Right lobe of liver (tissue), 6 donors: ENCODE measurements around the gene OR56A3. TPM values are rescaled to one million over a fixed set of nuclear protein-coding genes. Genes with fewer than 3 reads are reported as not detected.

Source experiments
- ATAC-seq, 4 donors: fragments of 200-7000 bp; cut with Tn5 transposase; one replicate each; pipeline ENCODE4 v1.9.1; 2020; ENCODE audit warnings: mild to moderate bottlenecking in 4 of 4, moderate library complexity in 4 of 4
- DNase-seq, 3 donors: peaks; one replicate each; pipeline ENCODE4 v3.0.0-alpha.2; 2020
- H3K27ac ChIP-seq, 3 donors: fragments of 200-600 bp; one replicate each; pipeline ENCODE4 v1.8.0; 2022
- H3K27me3 ChIP-seq, 2 donors: fragments of 200-600 bp; one replicate each; pipeline ENCODE4 v1.8.0; 2022
- H3K36me3 ChIP-seq, 4 donors: fragments of 200-600 bp; sonication (generic) in 1 of 4; one replicate each; pipeline versions ENCODE4 v1.5.1 to v1.8.0; 2017 to 2022; ENCODE audit warnings: control low read depth in 1 of 4
- H3K4me1 ChIP-seq, 4 donors: fragments of 200-600 bp; sonication (generic) in 1 of 4; one replicate each; pipeline versions ENCODE4 v1.5.1 to v1.8.0; 2017 to 2022; ENCODE audit warnings: control low read depth in 1 of 4
- H3K4me3 ChIP-seq, 3 donors: fragments of 200-600 bp; one replicate each; pipeline ENCODE4 v1.8.0; 2022
- H3K9me3 ChIP-seq, 4 donors: fragments of 200-600 bp; sonication (generic) in 1 of 4; one replicate each; pipeline versions ENCODE4 v1.5.1 to v1.8.0; 2017 to 2022; ENCODE audit warnings: control low read depth in 1 of 4
- POLR2A ChIP-seq: fragments of 450-650 bp; IDR thresholded peaks from one replicate; pipeline ENCODE4 v1.6.1; 2017; ENCODE audit warnings: antibody characterized with exemption, mild to moderate bottlenecking
- WGBS: methylation state at CpG from one replicate; pipeline ENCODE4 v1.1.6; 2018; ENCODE audit warnings: low coverage, low lambda C conversion rate; ENCODE audit not compliant: insufficient coverage; ENCODE audit errors: missing lambda C conversion rate; 5-methylcytosine and 5-hydroxymethylcytosine counted together
- intact Hi-C, 2 donors: fragments of 100-400 bp; cut with DNase I; formaldehyde crosslinking; loops; one replicate each; pipeline versions ENCODE4 v1.11.2 to v1.14.1; 2022
- long read RNA-seq: library from polyadenylated mRNA; unstranded; transcript quantifications from one replicate; pipeline ENCODE4 v2.0.0, GENCODE V29; 2019
- total RNA-seq, 6 experiments: library from RNA; depleted of rRNA in 2 of 6; stranded (reverse); fragments of >200 nt in 2 of 6; fragmentation: NEBNext Ultra II Directional in 3 of 6; extraction: Animal tissue kit (Norgen Biotek cat#: 25700) in 3 of 6; gene quantifications; one replicate each; pipeline versions ENCODE4 v1.1.0 to v1.2.4, GENCODE V29; 2016 to 2023
- TF ChIP-seq, protein P1 (sequence below), 4 donors: fragments of 200-600 bp in 3 of 4; fragments of 450-650 bp in 1 of 4; IDR thresholded peaks; one replicate each; pipeline versions ENCODE4 v1.5.1 to v1.8.0; 2016 to 2022; ENCODE audit warnings: antibody characterized with exemption in 4 of 4, mild to moderate bottlenecking in 2 of 4
- donor health status: DM: no; HTN: yes; CAD: no.
- donor health status: DM: no; HTN: no; CAD: no.
- donor health status: DM: no; HTN: no; CAD: no.
- donor health status: DM: no; HTN: yes; CAD: no.
- donor health status: DM: no; HTN: yes; CAD: no.

Gene OR56A3, protein sequence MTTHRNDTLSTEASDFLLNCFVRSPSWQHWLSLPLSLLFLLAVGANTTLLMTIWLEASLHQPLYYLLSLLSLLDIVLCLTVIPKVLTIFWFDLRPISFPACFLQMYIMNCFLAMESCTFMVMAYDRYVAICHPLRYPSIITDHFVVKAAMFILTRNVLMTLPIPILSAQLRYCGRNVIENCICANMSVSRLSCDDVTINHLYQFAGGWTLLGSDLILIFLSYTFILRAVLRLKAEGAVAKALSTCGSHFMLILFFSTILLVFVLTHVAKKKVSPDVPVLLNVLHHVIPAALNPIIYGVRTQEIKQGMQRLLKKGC
- not detected for total RNA-seq
- long read RNA-seq: 0 reads

DNA sequence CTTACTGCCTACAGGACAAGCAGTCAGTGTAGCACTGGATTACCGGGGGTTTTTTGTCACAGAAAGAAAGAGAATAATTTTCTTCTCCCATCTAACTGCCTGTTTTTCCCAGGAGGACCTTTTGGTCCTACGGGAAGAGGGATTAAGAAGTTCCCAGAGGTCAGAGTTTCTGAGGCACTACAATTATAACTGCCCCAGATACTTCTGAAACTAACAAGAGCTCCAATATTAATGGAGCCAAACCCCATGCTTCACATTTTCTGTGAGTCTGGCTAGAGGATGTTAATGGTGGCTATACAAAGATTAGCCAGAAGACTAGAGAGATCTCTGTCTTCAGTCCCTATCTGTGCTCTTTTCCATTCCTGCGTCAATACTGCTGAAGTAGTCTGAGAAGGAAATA is at the start of gene OR56A3:
TSS of gene OR56A3 (plus strand) at position 301 of the 400 bp plus-strand sequence. CDS start 5,096 bp downstream, outside the sequence.
- intact Hi-C loops: no loop called here
- TF ChIP-seq POLR2A: no peak
- TF ChIP-seq, protein P1, sequence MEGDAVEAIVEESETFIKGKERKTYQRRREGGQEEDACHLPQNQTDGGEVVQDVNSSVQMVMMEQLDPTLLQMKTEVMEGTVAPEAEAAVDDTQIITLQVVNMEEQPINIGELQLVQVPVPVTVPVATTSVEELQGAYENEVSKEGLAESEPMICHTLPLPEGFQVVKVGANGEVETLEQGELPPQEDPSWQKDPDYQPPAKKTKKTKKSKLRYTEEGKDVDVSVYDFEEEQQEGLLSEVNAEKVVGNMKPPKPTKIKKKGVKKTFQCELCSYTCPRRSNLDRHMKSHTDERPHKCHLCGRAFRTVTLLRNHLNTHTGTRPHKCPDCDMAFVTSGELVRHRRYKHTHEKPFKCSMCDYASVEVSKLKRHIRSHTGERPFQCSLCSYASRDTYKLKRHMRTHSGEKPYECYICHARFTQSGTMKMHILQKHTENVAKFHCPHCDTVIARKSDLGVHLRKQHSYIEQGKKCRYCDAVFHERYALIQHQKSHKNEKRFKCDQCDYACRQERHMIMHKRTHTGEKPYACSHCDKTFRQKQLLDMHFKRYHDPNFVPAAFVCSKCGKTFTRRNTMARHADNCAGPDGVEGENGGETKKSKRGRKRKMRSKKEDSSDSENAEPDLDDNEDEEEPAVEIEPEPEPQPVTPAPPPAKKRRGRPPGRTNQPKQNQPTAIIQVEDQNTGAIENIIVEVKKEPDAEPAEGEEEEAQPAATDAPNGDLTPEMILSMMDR (IDR thresholded peaks at IDR 0.05): no peak
- Histone ChIP-seq H3K4me3 (no peak within 1 kb of the TSS), H3K36me3 (no peaks in the 10 kb centered on the region), H3K9me3 (no peaks in the 10 kb centered on the region), H3K27ac (no peak within 1 kb of the TSS), H3K27me3 (no peaks in the 10 kb centered on the region), H3K4me1 (no peaks in the 10 kb centered on the region)
- 64% methylated on average over 2 of the region's 3 CpGs for WGBS
- DNase-seq: no peak
- ATAC-seq: no peak

DNA sequence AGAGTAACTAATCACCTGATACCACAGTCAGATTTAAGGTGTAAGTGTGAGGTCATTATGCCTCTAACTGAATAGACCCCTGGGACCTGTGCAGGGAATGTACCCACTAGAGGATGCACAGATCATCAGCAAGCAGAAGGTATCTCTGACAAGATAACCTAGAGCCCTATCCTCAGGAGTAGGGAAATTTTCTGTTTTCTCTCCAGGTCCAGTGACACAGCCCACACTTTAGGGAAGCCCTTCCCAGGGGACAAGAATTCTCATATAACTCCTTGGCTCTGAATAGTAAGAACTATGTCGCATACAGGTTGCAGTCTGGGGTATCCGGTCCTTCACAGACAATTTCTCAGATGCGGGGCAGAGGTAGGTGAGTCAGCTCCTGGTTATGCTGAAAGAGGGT is 49.1 kb upstream of the OR56A3 start, which contains the start of gene OR52E5:
TSS of gene OR52E5 (plus strand) at position 301 of the 400 bp plus-strand sequence. CDS start 7,569 bp downstream, outside the sequence.
- DNase-seq (no peak), ATAC-seq (no peak)
- H3K9me3 ChIP-seq: no peaks in the 10 kb centered on the region
- WGBS: 88% methylated on average over 1 of the region's 3 CpGs
- H3K4me1 ChIP-seq: no peaks in the 10 kb centered on the region
- no peaks in the 10 kb centered on the region for H3K27me3 ChIP-seq
- no peak within 1 kb of the TSS for H3K27ac ChIP-seq
- intact Hi-C loops: no loop called here
- no peaks in the 10 kb centered on the region for H3K36me3 ChIP-seq
- H3K4me3 ChIP-seq: no peak within 1 kb of the TSS
- TF ChIP-seq, protein P1 (IDR thresholded peaks at IDR 0.05): no peak
- no peak for TF ChIP-seq POLR2A

DNA sequence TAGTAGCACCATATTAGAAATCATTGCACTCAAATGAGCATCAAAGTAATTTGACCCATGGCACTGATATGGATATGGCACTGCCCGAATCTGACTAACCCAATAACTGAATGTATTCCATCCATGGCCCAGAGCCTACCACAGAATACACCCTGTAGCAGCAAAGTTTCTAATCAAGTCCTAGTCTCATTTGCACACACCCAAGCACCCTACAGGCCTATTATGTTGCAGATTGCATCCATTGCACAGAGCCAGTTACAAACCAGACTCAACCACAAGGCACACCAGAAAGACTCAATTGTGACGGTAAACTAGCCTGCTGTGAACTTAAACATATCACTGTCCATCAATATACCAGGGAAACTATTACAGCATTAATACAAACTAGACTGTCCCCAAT is 42.5 kb upstream of the OR56A3 start:
- ATAC-seq: no peak
- intact Hi-C loops: no loop called here
- no peaks in the 10 kb centered on the region for H3K4me1 ChIP-seq

DNA sequence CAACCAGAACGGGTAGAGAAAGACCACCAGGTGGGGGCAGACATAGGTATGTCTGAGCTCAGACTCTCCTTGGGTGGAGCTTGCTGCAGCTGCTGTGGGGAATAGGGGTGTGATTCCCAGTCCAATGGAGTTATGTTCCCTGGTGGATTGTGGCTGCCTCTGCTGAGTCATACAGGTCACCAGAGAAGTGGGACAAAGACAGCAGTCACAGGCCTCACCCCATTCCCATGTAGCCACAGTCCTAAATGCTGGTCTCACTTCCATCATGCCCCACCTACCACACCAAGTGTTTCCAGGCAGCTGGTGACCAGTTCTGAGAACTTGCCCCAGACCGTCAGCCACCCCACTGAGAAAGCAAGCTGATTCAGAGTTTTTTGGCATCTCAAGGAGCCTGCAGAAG is 31.5 kb upstream of the OR56A3 start:
- no peak for DNase-seq
- intact Hi-C loops: no loop called here
- Histone ChIP-seq H3K27me3 (no peaks in the 10 kb centered on the region), H3K4me1 (no peaks in the 10 kb centered on the region), H3K36me3 (no peaks in the 10 kb centered on the region), H3K9me3 (no peaks in the 10 kb centered on the region), H3K4me3 (no peak overlapping the region), H3K27ac (no peak overlapping the region)
- TF ChIP-seq, protein P1 (IDR thresholded peaks at IDR 0.05): no peak
- 10% methylated on average over 1 of the region's 2 CpGs for WGBS
- ATAC-seq: no peak

More for the DNA sequence above, 42.5 kb upstream of the OR56A3 start:
- Histone ChIP-seq H3K9me3 (no peaks in the 10 kb centered on the region), H3K4me3 (no peak overlapping the region), H3K27ac (no peak overlapping the region), H3K27me3 (no peaks in the 10 kb centered on the region), H3K36me3 (no peaks in the 10 kb centered on the region)
- TF ChIP-seq, protein P1 (IDR thresholded peaks at IDR 0.05): no peak
- no peak for TF ChIP-seq POLR2A
- DNase-seq: no peak
- WGBS: 52% methylated on average over 2 of the region's 2 CpGs
